ENCODE data around the gene ZBTB12.
"Not testable (repeated sequence)": the region's sequence is repeated elsewhere in the genome, so short reads cannot be mapped to it uniquely, and the experiment has no call there.

DNA sequence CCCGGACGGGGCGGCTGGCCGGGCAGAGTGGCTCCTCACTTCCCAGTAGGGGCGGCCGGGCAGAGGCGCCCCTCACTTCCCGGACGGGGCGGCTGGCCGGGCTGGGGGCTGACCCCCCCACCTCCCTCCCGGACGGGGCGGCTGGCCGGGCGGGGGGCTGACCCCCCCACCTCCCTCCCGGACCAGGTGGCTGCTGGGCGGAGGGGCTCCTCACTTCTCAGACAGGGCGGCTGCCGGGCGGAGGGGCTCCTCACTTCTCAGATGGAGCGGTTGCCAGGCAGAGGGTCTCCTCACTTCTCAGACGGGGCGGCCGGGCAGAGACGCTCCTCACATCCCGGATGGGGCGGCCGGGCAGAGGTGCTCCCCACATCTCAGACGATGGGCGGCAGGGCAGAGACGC, 30.3 kb upstream of the ZBTB12 start:
- TF ChIP-seq, protein P1, sequence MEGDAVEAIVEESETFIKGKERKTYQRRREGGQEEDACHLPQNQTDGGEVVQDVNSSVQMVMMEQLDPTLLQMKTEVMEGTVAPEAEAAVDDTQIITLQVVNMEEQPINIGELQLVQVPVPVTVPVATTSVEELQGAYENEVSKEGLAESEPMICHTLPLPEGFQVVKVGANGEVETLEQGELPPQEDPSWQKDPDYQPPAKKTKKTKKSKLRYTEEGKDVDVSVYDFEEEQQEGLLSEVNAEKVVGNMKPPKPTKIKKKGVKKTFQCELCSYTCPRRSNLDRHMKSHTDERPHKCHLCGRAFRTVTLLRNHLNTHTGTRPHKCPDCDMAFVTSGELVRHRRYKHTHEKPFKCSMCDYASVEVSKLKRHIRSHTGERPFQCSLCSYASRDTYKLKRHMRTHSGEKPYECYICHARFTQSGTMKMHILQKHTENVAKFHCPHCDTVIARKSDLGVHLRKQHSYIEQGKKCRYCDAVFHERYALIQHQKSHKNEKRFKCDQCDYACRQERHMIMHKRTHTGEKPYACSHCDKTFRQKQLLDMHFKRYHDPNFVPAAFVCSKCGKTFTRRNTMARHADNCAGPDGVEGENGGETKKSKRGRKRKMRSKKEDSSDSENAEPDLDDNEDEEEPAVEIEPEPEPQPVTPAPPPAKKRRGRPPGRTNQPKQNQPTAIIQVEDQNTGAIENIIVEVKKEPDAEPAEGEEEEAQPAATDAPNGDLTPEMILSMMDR (conservative IDR thresholded peaks at IDR 0.05; ENCODE audit: low read depth, low read length), result not testable (repeated sequence)
- TF ChIP-seq RAD21 (IDR thresholded peaks at IDR 0.05; ENCODE audit: low read length); MXI1 (IDR thresholded peaks at IDR 0.05; ENCODE audit: borderline replicate concordance, low read depth, low read length); FOS (IDR thresholded peaks at IDR 0.05; ENCODE audit: low read depth, low read length); MAFK (IDR thresholded peaks at IDR 0.05; ENCODE audit: low read depth, low read length); CHD1 (IDR thresholded peaks at IDR 0.05; ENCODE audit: low read depth, low read length); RCOR1 (IDR thresholded peaks at IDR 0.05; ENCODE audit: insufficient replicate concordance, low read length); CEBPB (IDR thresholded peaks at IDR 0.05; ENCODE audit: low read depth, low read length); POLR2A (IDR thresholded peaks at IDR 0.05; ENCODE audit: low read depth, low read length); USF2 (IDR thresholded peaks at IDR 0.05; ENCODE audit: low read depth, low read length); BHLHE40 (IDR thresholded peaks at IDR 0.05; ENCODE audit: low read depth, low read length): not testable (repeated sequence)
- TF ChIP-seq, protein P2, sequence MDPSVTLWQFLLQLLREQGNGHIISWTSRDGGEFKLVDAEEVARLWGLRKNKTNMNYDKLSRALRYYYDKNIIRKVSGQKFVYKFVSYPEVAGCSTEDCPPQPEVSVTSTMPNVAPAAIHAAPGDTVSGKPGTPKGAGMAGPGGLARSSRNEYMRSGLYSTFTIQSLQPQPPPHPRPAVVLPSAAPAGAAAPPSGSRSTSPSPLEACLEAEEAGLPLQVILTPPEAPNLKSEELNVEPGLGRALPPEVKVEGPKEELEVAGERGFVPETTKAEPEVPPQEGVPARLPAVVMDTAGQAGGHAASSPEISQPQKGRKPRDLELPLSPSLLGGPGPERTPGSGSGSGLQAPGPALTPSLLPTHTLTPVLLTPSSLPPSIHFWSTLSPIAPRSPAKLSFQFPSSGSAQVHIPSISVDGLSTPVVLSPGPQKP (IDR thresholded peaks at IDR 0.05; ENCODE audit: borderline replicate concordance, low read depth, low read length), result not testable (repeated sequence)

Measured in IMR-90 (cell line).